NOMO-1 treated with dmso at 0.1 percent for 144 hours (cell line): ENCODE data around the gene NAP1L5.

Experiments used
- DNase-seq: peaks from one replicate; lab custom pipeline; 2025; ENCODE audit not compliant: unreplicated experiment; lab: John Stamatoyannopoulos, UW

The NAP1L5 gene

GRCh38 chr4:88722828-88723227, 25.2 kb upstream of the NAP1L5 start:
- no peak for DNase-seq

DNA sequence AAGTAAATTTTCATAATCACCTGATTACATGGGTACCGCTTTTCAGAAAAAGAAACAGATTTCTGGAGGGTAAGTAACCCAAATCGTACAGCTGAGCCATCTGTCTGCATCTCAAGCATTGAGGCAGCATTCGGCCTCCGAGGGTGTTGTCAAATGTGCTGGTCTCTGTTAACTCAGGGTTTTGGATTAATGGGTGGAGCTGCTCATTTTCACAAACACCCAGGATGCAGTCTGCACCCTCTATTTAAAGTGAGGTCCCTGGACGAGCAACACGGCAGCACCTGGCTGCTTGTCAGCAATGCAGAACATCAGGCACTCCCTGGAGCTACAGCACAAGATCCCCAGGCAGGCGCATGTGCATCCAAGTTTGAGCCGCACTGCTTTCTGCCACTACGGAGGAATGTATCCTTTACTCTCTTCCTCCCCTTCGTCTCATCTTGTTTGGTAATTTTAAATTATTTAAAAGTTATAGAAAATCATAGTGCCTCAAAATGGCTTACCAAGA, 24.7 kb upstream of the NAP1L5 start:
- no peak for DNase-seq

DNA sequence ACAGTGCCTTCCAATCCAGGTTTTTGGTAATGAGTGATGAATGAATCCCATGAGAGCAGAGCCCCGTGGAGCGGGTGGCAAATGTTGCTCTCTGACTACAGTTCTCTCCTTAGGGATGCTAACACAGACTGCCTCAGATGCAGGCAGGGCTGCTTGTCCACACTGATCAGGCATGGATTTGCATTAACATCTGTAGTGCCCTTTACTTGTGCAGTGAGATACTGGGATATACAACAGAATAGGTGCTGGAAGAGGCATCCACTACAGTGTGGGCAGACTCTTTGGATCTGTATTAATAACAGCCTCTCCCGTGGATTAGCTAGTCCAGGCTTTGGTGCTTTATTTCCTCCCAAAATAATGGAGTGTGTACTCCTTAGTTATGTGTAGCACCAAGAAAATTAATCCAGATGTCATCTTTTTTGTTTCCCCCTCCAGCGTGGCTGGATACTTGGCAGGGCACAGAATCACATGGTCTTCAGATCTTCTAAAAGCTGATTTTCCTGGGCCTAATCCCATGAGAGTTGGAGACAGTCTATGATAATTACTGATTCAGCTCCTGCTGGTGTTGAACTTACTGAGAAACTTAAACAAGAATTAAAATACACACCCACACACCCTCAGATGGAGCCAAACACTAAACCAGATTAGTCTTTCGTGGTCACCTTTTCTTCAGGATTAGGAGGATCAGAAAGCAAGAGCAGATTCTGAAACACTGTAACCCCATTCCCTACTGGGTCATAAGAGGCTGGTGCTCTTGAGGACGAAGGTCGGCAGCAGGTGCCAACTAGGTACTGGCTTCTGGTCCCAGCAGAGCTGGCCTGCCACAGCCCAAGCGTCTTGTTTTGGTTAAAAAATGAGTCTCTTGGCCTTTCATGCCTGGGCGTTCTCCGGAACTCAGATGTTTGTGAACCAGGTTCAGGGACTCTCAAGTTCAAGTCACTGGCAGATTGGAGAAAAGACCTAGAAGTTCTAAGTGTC, 23.1 kb upstream of the NAP1L5 start:
- no peak for DNase-seq

DNA sequence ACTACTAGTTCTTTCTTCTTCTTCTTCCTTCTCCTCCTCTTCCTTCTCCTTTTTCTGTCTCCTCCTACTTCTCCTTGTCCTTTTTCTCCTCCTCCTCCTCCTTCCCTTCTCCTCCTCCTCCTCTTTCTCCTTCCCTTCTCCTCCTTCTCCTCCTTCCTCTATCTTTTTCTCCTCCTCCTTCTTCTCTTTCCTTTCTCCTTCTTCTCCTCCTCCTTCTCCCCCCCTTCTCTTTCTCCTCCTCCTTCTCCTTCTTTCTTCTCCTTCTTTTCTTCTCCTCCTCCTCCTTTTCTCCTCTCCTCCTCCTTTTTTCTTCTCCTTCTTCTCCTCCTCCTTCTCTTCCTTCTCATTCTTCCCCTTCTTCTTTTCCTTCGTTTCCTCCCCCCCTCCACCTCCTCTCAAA, 21.8 kb upstream of the NAP1L5 start:
- no peak for DNase-seq

- DNase-seq: no peak
Measured at GRCh38 chr4:88718098-88718497, 20.5 kb upstream of the NAP1L5 start.

DNA sequence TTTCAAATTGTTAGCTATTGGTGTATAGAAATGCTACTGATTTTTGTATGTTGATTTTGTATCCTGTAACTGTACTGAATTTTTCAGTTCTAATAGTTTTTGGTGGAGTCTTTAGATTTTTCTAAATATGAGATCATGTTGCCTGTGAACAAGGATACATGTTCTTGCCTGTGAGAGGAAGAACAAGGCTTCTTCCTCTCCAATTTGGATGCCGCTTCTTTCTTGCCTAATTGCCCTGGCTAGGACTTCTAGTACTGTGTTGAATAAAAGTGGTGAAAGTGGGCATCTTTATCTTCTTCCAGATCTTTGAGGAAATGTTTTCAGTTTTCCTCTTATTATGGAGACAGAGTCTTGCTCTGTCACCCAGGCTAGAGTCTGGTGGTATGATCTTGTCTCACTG, 16.2 kb upstream of the NAP1L5 start:
- DNase-seq: no peak

DNA sequence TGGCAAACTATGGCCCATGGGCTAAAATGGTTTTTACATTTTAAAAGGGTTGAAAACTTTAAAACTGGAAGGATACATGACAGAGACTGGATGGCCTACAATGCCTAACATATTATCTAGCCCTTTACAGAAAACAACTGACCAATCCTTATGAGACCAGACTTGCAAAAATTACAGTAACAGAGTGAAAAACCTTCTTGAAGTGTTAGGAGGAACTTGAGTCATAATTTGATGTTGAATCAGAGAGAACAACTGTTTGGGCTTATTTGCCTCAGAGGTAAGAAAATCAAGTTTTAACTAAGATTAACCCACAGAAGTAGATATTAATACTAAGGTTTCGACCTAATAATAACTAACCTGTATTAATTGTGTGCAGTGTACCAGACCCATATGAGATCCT, 12.4 kb upstream of the NAP1L5 start:
- DNase-seq: no peak

DNA sequence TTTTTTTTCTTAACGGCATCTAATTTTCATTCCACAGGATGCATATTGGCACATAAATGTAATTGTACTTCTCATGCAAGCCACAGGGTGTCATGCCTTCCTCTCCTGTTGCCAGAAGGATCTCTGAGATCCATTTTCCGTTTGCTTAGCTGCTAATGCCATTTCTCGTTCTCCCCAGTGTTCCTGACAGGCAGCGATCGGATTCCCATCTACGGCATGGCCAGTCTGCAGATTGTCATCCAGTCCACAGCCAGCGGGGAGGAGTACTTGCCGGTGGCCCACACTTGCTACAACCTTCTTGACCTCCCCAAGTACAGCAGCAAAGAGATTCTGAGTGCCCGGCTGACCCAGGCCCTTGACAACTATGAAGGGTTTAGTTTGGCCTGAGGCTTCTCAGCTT, 8.9 kb upstream of the NAP1L5 start:
- DNase-seq: no peak

GRCh38 chr4:88705805-88706492, 8.3 kb upstream of the NAP1L5 start:
- DNase-seq: no peak

DNA sequence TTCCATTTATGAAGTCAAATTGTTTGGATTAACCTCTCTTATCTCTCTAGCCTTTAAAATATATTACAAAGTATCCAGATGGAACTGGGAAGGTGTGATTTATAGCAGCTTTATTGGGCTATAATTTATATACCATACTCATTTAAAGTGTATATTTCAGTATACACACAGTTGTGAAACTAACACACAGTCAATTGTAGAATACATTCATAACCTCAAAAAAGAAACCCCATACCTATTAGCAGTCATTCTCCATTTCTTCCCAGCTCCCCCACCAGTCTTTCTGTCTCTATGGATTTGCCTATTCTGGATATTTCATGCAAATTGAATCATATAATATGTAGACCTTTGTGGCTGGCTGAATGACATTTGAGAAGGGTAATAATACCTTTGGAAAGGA, 7.6 kb upstream of the NAP1L5 start:
- no peak for DNase-seq

DNA sequence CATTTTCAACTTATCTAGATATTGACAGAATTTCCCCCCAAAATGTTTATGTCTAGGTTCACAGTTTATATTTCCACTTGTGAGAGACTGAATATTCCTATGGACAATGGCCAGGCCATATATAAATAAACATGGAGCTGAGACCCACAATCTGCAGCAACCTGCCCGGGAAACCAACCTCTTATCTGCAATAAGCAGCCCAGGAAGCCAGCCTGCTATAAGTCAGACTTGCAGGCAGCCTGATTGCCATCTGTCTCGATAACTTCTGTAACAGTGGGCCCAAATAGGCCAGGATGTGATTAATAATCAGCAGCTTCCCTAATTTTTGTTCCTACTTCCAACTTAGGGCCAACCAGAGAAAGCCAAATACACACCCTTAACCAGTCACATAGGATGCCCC, 5.2 kb upstream of the NAP1L5 start:
- no peak for DNase-seq

GRCh38 chr4:88698519-88698918, 890 bp upstream of the NAP1L5 start:
- no peak for DNase-seq

DNA sequence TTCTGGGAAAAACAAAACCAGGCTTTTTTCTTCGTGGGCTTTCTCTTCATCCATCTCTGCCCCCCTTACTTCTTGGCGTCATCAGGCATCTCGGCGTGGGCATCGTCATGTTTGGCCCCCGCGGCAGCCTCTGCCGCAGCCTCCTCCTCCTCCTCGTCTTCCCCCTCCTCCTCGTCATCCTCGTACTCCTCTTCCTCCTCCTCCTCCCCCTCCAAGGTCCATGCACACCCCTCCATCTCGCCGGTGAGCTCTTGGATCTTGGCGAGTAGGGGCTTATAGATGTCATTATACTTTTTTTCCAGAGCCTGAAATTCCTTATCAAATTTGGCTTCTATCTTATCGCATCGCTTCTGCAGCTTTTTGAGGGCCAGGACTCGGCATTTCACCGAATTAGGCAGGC, 488 bp downstream of the NAP1L5 start:
- no peak for DNase-seq

GRCh38 chr4:88696630-88697029, 999 bp downstream of the NAP1L5 start:
- DNase-seq: no peak

DNA sequence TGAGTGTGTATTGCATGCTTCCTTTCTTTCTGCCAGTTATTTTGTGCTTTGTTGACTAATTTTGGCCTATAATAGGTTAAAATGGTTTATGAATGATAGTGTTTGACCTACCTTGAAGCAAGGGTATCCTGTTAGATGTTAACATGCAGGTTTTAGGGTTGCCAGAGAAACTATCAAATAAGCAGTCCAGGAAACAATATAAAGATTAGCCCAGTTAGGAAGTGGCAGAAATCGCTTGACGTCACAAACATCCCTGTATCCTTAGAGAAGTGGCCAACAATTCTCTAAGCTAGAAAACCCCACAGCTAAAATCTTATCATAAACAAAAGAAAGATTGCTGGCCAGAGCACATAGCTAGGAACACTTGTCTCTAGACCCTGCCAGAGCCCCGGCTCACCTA, 3.8 kb downstream of the NAP1L5 start:
- DNase-seq: no peak

GRCh38 chr4:88690355-88690754, 7.3 kb downstream of the NAP1L5 start:
- no peak for DNase-seq

DNA sequence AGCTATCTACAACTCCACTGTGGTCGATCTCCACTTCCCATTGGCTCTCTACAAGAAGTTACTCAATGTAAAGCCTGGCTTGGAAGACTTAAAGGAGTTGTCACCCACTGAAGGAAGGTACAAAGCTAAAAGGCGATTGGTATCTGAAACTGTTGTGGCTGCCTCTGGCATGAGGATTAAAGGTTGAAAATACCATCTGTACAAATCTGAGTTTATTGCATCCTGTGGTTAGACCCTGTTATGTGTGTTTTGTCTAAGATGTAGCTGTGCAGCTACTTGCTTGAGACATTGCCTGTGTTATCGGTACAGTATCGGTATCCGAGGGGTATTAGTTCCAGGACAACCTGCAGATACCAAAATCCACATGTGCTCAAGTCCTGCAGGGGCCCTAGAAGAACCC, 16.4 kb downstream of the NAP1L5 start:
- DNase-seq: no peak

- DNase-seq: no peak
Measured at GRCh38 chr4:88675543-88675942, 22.1 kb downstream of the NAP1L5 start.

DNA sequence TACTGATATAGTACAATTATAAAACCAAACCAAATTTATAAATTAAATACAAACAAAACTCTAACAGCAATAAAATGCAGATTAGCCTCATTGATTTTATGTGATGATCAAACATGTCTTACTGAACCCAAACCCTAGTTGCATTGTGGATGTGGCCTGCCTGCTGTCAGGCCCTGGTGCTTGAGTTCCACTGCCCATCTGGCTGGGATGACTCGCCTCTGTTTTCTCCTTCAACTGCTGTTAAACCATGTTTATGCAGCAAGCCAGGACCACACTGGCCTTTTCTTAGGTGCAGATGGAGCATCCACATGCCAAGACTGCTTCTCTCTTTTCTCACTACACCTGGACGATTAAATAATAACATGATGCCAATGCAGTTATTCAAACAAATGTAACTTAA, 22.6 kb downstream of the NAP1L5 start:
- no peak for DNase-seq

DNA sequence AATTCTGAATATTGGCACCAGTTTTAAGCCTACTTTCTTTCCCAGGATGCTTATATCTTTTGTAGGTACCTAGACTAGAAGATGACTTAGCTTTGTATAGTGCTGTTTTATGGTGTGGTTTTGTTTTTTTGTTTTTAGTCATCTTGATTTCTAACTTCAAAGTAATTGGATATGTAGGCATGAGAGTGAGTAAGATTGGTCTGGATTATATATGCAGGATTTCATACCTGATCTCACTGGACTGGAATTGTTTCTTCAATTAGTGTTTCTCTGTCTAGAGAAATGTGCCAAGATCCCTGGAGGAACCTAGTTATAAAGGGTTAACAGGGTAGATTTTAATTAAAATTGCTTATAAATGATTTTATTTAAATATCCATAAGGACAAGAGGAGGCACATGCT, 23.1 kb downstream of the NAP1L5 start:
- no peak for DNase-seq

- DNase-seq: no peak
Measured at GRCh38 chr4:88673886-88674285, 23.7 kb downstream of the NAP1L5 start.

GRCh38 chr4:88672987-88673386, 24.6 kb downstream of the NAP1L5 start:
- no peak for DNase-seq
